ENCODE measurements around the gene PCGF2.
A peak's percentile ranks its signal among the peaks of the same experiment; 100 is the strongest.

GRCh38 chr17:38735161-38735997, 12.8 kb downstream of the PCGF2 start:
- TF ChIP-seq CTCF (IDR thresholded peaks at IDR 0.05; ENCODE audit: low read depth, low read length) (peak; percentile 93), POLR2A (IDR thresholded peaks at IDR 0.05; ENCODE audit: extremely low read depth, insufficient read length) (no peak), MAX (IDR thresholded peaks at IDR 0.05; ENCODE audit: low read depth, low read length) (no peak), MYC (IDR thresholded peaks at IDR 0.05; ENCODE audit: low read depth, low read length) (0 out of 2 replicates have a peak, but pooled peaks have one; percentile 8)
